ENCODE data around the gene DGKZ. TPM values are rescaled to one million over a fixed set of nuclear protein-coding genes. Genes with fewer than 3 reads are reported as not detected.

The DGKZ gene
- total RNA-seq, 1 donor from 2014 or later = 127 TPM

DNA sequence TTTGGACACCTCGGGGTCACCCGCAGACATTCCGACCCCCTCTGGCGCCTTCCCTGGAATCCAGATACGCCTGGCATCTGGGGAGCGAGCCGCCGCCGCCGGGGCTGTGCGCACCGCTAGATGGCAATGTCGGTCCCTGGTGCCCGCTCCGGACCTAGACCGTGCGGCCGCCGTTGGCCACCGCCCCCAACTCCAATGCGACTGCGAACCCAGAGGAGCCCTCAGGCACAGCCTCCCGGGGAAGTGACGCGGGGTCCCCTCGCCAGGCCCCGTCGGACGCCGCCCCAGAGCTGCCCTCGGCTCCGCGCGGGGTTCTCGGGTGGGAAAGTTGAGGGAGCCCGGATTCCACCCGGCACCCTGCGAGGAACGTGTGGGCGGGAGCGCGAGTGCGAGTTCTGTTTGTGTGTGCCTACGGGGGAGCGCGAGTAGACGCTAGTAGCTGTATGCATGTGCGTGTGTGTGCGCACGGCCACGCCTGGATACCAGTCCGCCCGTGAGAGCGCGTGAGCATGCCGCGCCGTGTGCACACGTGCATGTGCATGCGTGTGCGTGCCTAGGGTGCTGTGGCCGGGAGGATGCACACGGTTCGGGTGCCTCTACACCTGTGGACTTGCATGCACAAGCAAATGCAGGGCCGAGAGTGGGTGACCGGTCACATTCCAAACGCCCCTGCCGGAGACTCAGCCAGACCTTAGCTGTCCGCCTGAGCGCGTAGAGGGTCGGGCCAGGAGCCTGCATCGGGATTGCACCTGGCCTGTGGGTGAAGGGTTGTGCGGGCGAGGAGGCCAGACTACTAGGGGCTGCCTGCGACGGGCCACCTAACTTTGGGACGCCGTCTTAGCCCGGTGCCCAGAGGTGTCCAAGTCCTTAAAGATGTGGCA lies 42.4 kb downstream of the DGKZ start:
- H3K36me3 Mint-ChIP-seq (ENCODE audit: low read depth, unreplicated experiment) = peaks cover 20% of the 10 kb centered on the region
- DNase-seq (ENCODE audit: low spot score) = peak; percentile 89
- no peak overlapping the region for H3K27ac Mint-ChIP-seq (ENCODE audit: unreplicated experiment)
- no peaks in the 10 kb centered on the region for H3K9me3 Mint-ChIP-seq (ENCODE audit: unreplicated experiment)
- TF ChIP-seq, protein P1, sequence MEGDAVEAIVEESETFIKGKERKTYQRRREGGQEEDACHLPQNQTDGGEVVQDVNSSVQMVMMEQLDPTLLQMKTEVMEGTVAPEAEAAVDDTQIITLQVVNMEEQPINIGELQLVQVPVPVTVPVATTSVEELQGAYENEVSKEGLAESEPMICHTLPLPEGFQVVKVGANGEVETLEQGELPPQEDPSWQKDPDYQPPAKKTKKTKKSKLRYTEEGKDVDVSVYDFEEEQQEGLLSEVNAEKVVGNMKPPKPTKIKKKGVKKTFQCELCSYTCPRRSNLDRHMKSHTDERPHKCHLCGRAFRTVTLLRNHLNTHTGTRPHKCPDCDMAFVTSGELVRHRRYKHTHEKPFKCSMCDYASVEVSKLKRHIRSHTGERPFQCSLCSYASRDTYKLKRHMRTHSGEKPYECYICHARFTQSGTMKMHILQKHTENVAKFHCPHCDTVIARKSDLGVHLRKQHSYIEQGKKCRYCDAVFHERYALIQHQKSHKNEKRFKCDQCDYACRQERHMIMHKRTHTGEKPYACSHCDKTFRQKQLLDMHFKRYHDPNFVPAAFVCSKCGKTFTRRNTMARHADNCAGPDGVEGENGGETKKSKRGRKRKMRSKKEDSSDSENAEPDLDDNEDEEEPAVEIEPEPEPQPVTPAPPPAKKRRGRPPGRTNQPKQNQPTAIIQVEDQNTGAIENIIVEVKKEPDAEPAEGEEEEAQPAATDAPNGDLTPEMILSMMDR (IDR thresholded peaks at IDR 0.05; ENCODE audit: unreplicated experiment) = peak; percentile 58
- H3K4me3 Mint-ChIP-seq (ENCODE audit: unreplicated experiment) = no peak overlapping the region
- H3K27me3 Mint-ChIP-seq (ENCODE audit: unreplicated experiment) = peaks cover 38% of the 10 kb centered on the region
- H3K4me1 Mint-ChIP-seq (ENCODE audit: unreplicated experiment) = peaks cover 14% of the 10 kb centered on the region

DNA sequence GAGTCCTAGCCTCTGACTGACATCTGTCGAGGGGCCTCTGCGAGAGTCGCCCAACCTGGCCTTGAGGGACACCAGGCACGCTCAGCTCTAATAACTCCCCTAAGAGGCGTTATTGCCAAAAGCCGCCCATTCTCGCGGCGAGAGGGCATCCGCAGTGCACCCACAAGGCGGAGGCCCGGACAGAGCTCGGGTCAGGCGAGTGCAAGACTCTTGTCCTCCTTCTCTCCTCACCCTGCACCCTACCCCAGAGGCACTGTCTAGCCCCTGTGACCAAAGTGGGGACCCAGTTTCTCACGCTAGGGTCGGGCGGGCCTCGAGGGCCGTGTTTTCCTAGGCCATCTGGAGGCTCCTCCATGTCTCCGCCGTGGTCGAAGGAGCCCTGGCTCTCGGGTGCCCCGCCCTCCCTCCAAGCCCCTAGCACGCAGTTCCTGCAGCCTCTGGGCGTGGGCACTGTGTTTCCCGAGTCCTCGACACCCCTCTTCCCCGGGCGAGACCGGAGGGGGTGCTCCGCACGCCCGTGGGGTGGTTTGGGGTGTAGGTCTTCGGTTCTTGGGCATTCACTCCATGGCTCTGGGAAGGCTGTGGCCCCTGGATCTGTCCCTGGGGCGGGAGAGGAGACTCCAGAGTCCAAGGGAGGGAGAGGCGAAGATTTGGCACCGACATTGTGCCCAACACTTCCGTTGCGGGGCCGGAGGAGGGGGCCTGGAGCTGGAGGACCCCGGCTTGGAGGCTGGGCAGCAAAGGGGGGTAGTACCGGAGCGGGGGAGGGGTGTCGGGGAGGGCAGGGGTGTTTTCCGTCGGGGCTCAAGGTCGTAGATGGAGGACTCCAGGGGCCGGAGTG lies 43.3 kb downstream of the DGKZ start:
- Mint-ChIP-seq H3K4me1 (ENCODE audit: unreplicated experiment) (peaks cover 14% of the 10 kb centered on the region), H3K36me3 (ENCODE audit: low read depth, unreplicated experiment) (peaks cover 23% of the 10 kb centered on the region), H3K27me3 (ENCODE audit: unreplicated experiment) (peaks cover 34% of the 10 kb centered on the region), H3K4me3 (ENCODE audit: unreplicated experiment) (no peak overlapping the region), H3K27ac (ENCODE audit: unreplicated experiment) (no peak overlapping the region), H3K9me3 (ENCODE audit: unreplicated experiment) (no peaks in the 10 kb centered on the region)
- no peak for DNase-seq (ENCODE audit: low spot score)
- TF ChIP-seq, protein P1 (IDR thresholded peaks at IDR 0.05; ENCODE audit: unreplicated experiment) = no peak

DNA sequence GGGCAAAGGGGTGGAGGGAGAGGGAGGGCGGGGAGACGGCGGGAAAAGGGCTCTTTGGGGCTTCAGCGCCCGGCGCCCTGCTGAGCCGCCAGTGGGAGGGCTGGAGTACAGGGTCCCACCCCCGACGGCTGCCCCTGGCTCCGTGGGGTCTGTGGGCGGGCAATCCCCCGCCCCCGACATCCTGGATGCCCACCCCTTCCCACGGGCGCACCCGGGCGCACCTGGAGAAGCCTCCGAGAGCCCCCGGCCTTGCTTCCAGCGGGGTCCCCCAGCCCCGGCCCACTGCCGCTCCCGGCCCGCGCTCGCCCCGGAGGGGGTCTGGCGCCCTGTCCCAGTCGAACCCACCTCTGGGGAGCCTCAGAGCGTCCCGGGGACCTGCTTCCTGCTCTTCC lies 43.9 kb downstream of the DGKZ start:
- TF ChIP-seq, protein P1 (IDR thresholded peaks at IDR 0.05; ENCODE audit: unreplicated experiment) = no peak
- DNase-seq (ENCODE audit: low spot score) = no peak
- H3K9me3 Mint-ChIP-seq (ENCODE audit: unreplicated experiment) = no peaks in the 10 kb centered on the region
- H3K27me3 Mint-ChIP-seq (ENCODE audit: unreplicated experiment) = peaks cover 31% of the 10 kb centered on the region
- H3K4me3 Mint-ChIP-seq (ENCODE audit: unreplicated experiment) = no peak overlapping the region
- peaks cover 11% of the 10 kb centered on the region for H3K4me1 Mint-ChIP-seq (ENCODE audit: unreplicated experiment)
- H3K36me3 Mint-ChIP-seq (ENCODE audit: low read depth, unreplicated experiment) = peaks cover 21% of the 10 kb centered on the region
- no peak overlapping the region for H3K27ac Mint-ChIP-seq (ENCODE audit: unreplicated experiment)

DNA sequence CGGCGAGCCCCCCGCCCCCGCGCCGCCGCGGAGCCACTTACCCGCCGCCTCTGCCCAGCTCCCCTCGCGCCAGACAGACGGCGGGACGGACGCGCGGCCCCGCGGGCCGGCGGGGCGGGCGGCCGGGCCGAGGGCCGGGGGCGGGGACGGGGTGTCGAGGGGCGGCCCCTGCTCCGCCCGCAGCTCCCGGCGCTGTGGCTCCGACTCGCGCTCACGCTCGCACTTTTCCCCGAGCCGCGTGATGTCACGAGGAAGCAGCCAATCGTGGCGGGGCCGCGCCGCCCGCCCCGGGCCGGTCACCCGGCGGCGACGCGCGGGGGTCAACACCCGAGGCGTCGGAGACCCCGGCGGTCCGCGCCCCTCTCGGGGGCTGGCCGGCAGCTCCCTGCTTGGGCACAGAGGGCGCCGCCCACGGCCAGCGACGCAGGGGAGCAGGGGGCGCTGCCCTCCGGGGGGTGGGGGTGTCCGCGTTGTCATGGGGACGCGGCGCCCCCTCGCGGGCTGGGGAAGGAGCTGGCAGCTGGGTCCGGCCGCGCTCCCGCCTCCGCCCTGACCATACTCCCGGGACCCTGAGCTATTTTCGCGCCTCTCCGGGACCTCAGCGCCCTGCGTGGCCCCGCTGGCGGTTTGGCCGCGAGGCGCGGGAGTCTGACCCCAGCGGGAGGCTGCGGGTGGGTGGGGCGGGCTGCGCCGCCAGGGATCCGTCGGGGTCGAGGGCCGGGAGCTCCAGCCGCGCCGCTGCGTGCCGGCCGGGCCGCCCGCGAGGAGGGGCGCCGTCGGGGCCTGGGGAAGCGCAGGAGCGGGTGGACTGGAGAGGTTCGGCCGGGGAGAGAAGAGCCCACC lies 44.5 kb downstream of the DGKZ start, which contains the start of gene CHRM4:
Gene CHRM4 (minus strand): TSS at position 199 of the 843 bp plus-strand sequence. CDS start 5,219 bp downstream, outside the sequence.
- no peak within 1 kb of the TSS for H3K27ac Mint-ChIP-seq (ENCODE audit: unreplicated experiment)
- H3K36me3 Mint-ChIP-seq (ENCODE audit: low read depth, unreplicated experiment) = peaks cover 19% of the 10 kb centered on the region
- peak; percentile 64 for DNase-seq (ENCODE audit: low spot score)
- H3K27me3 Mint-ChIP-seq (ENCODE audit: unreplicated experiment) = peaks cover 27% of the 10 kb centered on the region
- H3K4me1 Mint-ChIP-seq (ENCODE audit: unreplicated experiment) = peaks cover 7% of the 10 kb centered on the region
- TF ChIP-seq, protein P1 (IDR thresholded peaks at IDR 0.05; ENCODE audit: unreplicated experiment) = peak; percentile 63
- H3K4me3 Mint-ChIP-seq (ENCODE audit: unreplicated experiment) = peak within 1 kb of the TSS; percentile 83
- no peaks in the 10 kb centered on the region for H3K9me3 Mint-ChIP-seq (ENCODE audit: unreplicated experiment)

Measured in endothelial cell (in vitro differentiated cells).